MM.1S (cell line): Measurements from ENCODE around the gene CARF.
"Not testable (repeated sequence)": the region's sequence is repeated elsewhere in the genome, so short reads cannot be mapped to it uniquely, and the experiment has no call there.

Source experiments
- DNase-seq: peaks from one replicate; pipeline ENCODE4 v3.0.0-alpha.2; 2015
- H2AFZ ChIP-seq: fragments of 300-600 bp; sonication (generic); 2 replicates; pipeline ENCODE4 v1.6.0; 2016; ENCODE audit warnings: antibody characterized with exemption, low read length
- H3F3A ChIP-seq: fragments of 300-600 bp; sonication (generic); 2 replicates; pipeline ENCODE4 v1.6.1; 2016; ENCODE audit warnings: mild to moderate bottlenecking, antibody characterized with exemption, low read length, moderate library complexity, mixed read lengths; ENCODE audit not compliant: insufficient read depth
- H3K27ac ChIP-seq: fragments of 300-600 bp; sonication (generic); 2 replicates; pipeline ENCODE4 v1.5.1; 2016; ENCODE audit warnings: mild to moderate bottlenecking, low read length
- H3K27me3 ChIP-seq: fragments of 300-600 bp; sonication (generic); replicated peaks from 2 replicates; pipeline ENCODE4 v1.6.0; 2016; ENCODE audit warnings: low read length; ENCODE audit not compliant: insufficient read depth
- H3K36me3 ChIP-seq: fragments of 300-600 bp; sonication (generic); replicated peaks from 2 replicates; pipeline ENCODE4 v1.6.1; 2016; ENCODE audit warnings: mild to moderate bottlenecking, low read length, mixed read lengths; ENCODE audit not compliant: insufficient read depth
- H3K4me1 ChIP-seq: fragments of 300-600 bp; sonication (generic); 2 replicates; pipeline ENCODE4 v1.6.1; 2016; ENCODE audit warnings: low read length, mixed read lengths
- H3K4me2 ChIP-seq: fragments of 300-600 bp; sonication (generic); 2 replicates; pipeline ENCODE4 v1.6.0; 2016; ENCODE audit warnings: low read depth, low read length
- H3K4me3 ChIP-seq: fragments of 300-600 bp; sonication (generic); 2 replicates; pipeline ENCODE4 v1.5.1; 2016; ENCODE audit warnings: low read length, mixed read lengths
- H3K79me2 ChIP-seq: fragments of 300-600 bp; sonication (generic); 2 replicates; pipeline ENCODE4 v1.6.1; 2016; ENCODE audit warnings: mixed run types, low read length, mixed read lengths
- H3K9ac ChIP-seq: fragments of 300-600 bp; sonication (generic); 2 replicates; pipeline ENCODE4 v1.6.1; 2016; ENCODE audit warnings: low read length, mixed read lengths
- H3K9me2 ChIP-seq: fragments of 300-600 bp; sonication (generic); replicated peaks from 2 replicates; pipeline ENCODE4 v1.6.1; 2016; ENCODE audit warnings: mild to moderate bottlenecking, low read length, mixed read lengths; ENCODE audit not compliant: insufficient read depth
- H3K9me3 ChIP-seq: fragments of 300-600 bp; sonication (generic); replicated peaks from 2 replicates; pipeline ENCODE4 v1.6.1; 2016; ENCODE audit warnings: mild to moderate bottlenecking, low read length, mixed read lengths; ENCODE audit not compliant: insufficient read depth
- H4K20me1 ChIP-seq: fragments of 300-600 bp; sonication (generic); 2 replicates; pipeline ENCODE4 v1.6.1; 2016; ENCODE audit warnings: mild to moderate bottlenecking, low read length, moderate library complexity, mixed read lengths; ENCODE audit not compliant: insufficient read depth
- EZH2 ChIP-seq: fragments of 300-600 bp; sonication (generic); optimal IDR thresholded peaks from 2 replicates; pipeline ENCODE3; 2017; ENCODE audit warnings: low read depth, mild to moderate bottlenecking, antibody characterized with exemption, low read length, mixed read lengths
- EZH2phosphoT487 ChIP-seq: fragments of 300-600 bp; sonication (generic); IDR thresholded peaks from 2 replicates; pipeline ENCODE4 v1.6.1; 2018; ENCODE audit warnings: antibody characterized with exemption, low read length
- TF ChIP-seq, protein P1 (sequence below): fragments of 300-600 bp; sonication (generic); IDR thresholded peaks from 2 replicates; pipeline ENCODE4 v1.5.1; 2016; ENCODE audit warnings: antibody characterized with exemption, low read length, mixed read lengths

CARF gene

DNA sequence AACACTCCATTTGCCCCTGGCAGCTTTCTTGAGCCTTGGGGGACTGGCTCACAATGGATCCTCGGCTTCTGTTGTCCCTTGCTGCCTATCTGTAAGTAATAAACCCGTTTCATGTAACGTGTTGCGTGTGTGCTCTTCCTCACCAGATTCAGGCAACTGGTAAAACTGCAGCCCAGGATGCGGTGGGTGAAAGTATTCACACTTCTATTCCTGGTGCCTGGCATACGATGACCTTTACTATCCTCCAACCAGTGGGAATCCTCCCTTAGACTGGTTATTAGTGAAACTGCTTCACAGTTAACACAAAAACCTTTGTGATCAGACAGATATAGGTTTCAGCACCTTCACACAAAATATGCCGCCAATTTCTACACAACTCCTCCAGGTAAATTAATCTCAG lies 26.9 kb upstream of the CARF start:
- Histone ChIP-seq H2AFZ (no peak overlapping the region), H3K4me1 (no peaks in the 10 kb centered on the region), H3K9ac (no peak overlapping the region), H3K79me2 (no peaks in the 10 kb centered on the region), H3F3A (no peaks in the 10 kb centered on the region; the same call in 1 of the 2 replicates), H3K27ac (no peak overlapping the region), H3K4me2 (no peak overlapping the region), H3K27me3 (no peaks in the 10 kb centered on the region), H3K9me3 (no peaks in the 10 kb centered on the region), H3K36me3 (no peaks in the 10 kb centered on the region; the same call in 1 of the 2 replicates), H4K20me1 (no peaks in the 10 kb centered on the region), H3K9me2 (no peaks in the 10 kb centered on the region), H3K4me3 (no peak overlapping the region)
- no peak for TF ChIP-seq EZH2
- no peak for TF ChIP-seq EZH2phosphoT487
- TF ChIP-seq, protein P1, sequence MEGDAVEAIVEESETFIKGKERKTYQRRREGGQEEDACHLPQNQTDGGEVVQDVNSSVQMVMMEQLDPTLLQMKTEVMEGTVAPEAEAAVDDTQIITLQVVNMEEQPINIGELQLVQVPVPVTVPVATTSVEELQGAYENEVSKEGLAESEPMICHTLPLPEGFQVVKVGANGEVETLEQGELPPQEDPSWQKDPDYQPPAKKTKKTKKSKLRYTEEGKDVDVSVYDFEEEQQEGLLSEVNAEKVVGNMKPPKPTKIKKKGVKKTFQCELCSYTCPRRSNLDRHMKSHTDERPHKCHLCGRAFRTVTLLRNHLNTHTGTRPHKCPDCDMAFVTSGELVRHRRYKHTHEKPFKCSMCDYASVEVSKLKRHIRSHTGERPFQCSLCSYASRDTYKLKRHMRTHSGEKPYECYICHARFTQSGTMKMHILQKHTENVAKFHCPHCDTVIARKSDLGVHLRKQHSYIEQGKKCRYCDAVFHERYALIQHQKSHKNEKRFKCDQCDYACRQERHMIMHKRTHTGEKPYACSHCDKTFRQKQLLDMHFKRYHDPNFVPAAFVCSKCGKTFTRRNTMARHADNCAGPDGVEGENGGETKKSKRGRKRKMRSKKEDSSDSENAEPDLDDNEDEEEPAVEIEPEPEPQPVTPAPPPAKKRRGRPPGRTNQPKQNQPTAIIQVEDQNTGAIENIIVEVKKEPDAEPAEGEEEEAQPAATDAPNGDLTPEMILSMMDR = no peak
- no peak for DNase-seq

DNA sequence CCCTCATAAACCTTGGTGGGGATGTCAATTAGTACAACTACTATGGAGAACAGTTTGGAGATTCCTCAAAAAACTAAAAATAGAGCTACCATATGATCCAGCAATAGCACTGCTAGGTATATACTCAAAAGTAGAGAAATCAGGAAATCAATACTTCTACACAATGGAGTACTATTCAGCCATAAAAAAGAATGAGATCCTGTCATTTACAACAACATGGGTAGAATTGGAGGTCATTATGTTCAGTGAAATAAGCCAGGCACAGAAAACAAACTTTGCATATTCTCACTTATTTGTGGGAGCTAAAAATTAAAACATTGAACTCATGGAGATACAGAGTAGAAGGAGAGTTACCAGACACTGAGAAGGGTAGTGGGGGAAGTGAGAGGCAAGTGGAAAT lies 6.6 kb upstream of the CARF start:
- not testable (repeated sequence) for H3K4me2 ChIP-seq, H3K9ac ChIP-seq, H3K9me2 ChIP-seq, H3K27ac ChIP-seq, H4K20me1 ChIP-seq, H3K36me3 ChIP-seq, H2AFZ ChIP-seq, H3K4me3 ChIP-seq, H3K4me1 ChIP-seq, DNase-seq, H3F3A ChIP-seq, H3K27me3 ChIP-seq, H3K9me3 ChIP-seq
- peaks cover 68% of the 10 kb centered on the region for H3K79me2 ChIP-seq

DNA sequence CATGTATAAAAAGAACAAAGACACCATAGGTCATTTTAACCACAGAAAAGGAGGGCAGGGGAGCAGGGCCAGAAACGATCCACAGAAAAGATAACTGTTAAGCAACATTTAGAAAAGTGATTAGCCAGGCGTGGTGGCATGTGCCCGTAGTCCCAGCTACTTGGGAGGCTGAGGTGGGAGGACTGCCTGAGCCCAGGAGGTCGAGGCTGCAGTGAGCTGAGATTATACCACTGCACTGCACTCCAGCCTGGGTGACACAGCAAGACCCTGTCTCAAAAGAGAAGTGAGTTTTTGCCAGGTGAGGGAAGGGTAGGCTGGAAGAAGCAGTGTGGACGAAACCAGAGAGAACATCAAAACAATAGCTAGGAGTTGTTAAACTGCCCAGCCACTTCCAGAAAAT lies 3.9 kb upstream of the CARF start:
- no peak for DNase-seq
- Histone ChIP-seq H3K4me2 (no peak overlapping the region), H3K9me3 (no peaks in the 10 kb centered on the region), H3K9me2 (no peaks in the 10 kb centered on the region), H3K4me3 (no peak overlapping the region), H3K79me2 (peaks cover 65% of the 10 kb centered on the region), H3K36me3 (no peaks in the 10 kb centered on the region), H3K27me3 (no peaks in the 10 kb centered on the region), H3K9ac (no peak overlapping the region), H3F3A (peaks cover 9% of the 10 kb centered on the region; the same call in 1 of the 2 replicates), H3K4me1 (no peaks in the 10 kb centered on the region), H4K20me1 (no peaks in the 10 kb centered on the region), H2AFZ (no peak overlapping the region), H3K27ac (no peak overlapping the region)
- TF ChIP-seq EZH2phosphoT487 (no peak), EZH2 (no peak)
- TF ChIP-seq, protein P1 = no peak

DNA sequence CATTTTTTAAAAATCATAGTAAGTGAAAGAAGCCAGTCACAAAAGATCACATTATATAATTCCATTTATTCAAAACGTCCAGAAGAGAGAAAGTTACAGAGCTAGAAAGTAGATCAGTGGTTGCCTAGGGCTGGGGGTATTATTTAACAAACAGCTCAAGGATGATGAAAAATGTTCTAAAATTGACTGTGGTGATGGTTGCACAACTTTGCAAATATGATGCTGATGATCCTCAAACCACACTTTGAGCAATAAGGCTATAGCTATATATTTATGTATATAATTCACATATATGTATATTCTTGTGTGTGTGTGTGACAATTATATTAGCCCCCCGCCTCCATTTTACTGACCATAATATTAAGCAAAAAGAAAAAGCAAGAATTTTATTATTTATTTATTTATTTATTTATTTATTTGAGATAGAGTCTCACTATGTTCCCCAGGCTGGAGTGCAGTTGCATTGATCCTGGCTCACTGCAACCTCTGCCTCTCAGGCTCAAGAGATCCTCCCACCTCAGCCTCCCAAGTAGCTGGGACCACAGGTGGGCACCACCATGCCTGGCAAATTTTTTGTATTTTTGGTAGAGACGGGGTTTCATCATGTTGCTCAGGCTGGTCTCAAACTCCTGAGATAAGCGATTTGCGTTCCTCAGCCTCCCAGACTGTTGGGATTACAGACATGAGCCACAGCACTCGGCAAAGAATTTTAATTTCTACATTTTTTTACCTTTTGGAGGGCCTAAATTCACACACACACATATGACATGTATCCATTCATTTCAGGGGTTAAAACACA lies 2.5 kb upstream of the CARF start:
- H3K27me3 ChIP-seq = no peaks in the 10 kb centered on the region
- peaks cover 57% of the 10 kb centered on the region for H3K79me2 ChIP-seq
- no peaks in the 10 kb centered on the region for H4K20me1 ChIP-seq
- no peak overlapping the region for H3K4me3 ChIP-seq
- TF ChIP-seq, protein P1 = no peak
- TF ChIP-seq EZH2 (no peak), EZH2phosphoT487 (no peak)
- peaks cover 9% of the 10 kb centered on the region; the same call in 1 of the 2 replicates for H3F3A ChIP-seq
- peak overlapping the region; percentile 69; the same call in 1 of the 2 replicates for H3K4me2 ChIP-seq
- no peaks in the 10 kb centered on the region for H3K4me1 ChIP-seq
- H3K36me3 ChIP-seq = no peaks in the 10 kb centered on the region
- no peaks in the 10 kb centered on the region for H3K9me3 ChIP-seq
- no peak overlapping the region for H3K9ac ChIP-seq
- H3K9me2 ChIP-seq = no peaks in the 10 kb centered on the region
- H3K27ac ChIP-seq = no peak overlapping the region
- no peak overlapping the region for H2AFZ ChIP-seq
- no peak for DNase-seq

DNA sequence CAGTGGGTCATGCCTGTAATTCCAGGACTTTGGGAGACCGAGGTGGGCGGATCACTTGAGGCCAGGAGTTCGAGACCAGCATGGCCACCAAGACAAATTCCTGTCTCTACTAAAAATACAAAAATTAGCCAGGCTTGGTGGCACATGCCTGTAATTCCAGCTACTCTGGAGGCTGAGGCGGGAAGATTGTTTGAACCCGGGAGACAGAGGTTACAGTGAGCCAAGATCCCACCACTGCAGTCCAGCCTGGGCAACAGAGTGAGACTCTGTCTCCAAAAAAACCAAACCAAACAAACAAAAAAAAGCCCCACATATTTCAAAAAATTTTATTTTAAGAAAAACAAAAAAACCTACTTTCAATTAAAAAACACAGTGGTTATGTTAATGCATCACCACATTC lies 1.8 kb upstream of the CARF start:
- not testable (repeated sequence) for DNase-seq, H3K27ac ChIP-seq

More for the DNA sequence above, 1.8 kb upstream of the CARF start:
- H3K36me3 ChIP-seq, H3K4me1 ChIP-seq, H3K27me3 ChIP-seq, H2AFZ ChIP-seq, H4K20me1 ChIP-seq, H3K9me2 ChIP-seq, H3K9me3 ChIP-seq, H3F3A ChIP-seq: not testable (repeated sequence)
- H3K9ac ChIP-seq = peak overlapping the region; percentile 77; the same call in 1 of the 2 replicates
- H3K4me3 ChIP-seq = peak overlapping the region; percentile 82
- H3K4me2 ChIP-seq = peak overlapping the region; percentile 69
- peaks cover 51% of the 10 kb centered on the region for H3K79me2 ChIP-seq
